Pancreas (tissue), 10 donors: ENCODE measurements around the gene B9D2. TPM values are rescaled to one million over a fixed set of nuclear protein-coding genes. Genes with fewer than 3 reads are reported as not detected.

Experiments
- ATAC-seq, 4 donors: fragments of 200-7000 bp; cut with Tn5 transposase; one replicate each; pipeline versions ENCODE4 v1.8.0 to v1.9.1; 2020; ENCODE audit warnings: mild to moderate bottlenecking in 4 of 4, moderate library complexity in 4 of 4
- DNase-seq, 6 donors: peaks; one replicate each; pipeline ENCODE4 v3.0.0-alpha.2; 2020
- FAIRE-seq: peaks from 2 replicates; lab custom pipeline; 2012; peaks lifted over from hg19 to GRCh38; lab: Jason Lieb, UNC
- H3K27ac ChIP-seq, 4 donors: fragments of 200-600 bp; sonication (generic); 1 replicate in 3 of 4; 2 replicates in 1 of 4; pipeline versions ENCODE4 v1.5.0 to v1.8.0; 2020
- H3K27me3 ChIP-seq, 4 donors: fragments of 200-600 bp; one replicate each; pipeline ENCODE4 v1.8.0; 2021
- H3K36me3 ChIP-seq, 3 donors: fragments of 200-600 bp; sonication (generic) in 1 of 3; one replicate each; pipeline versions ENCODE4 v1.5.0 to v1.8.0; 2020 to 2021
- H3K4me1 ChIP-seq, 3 donors: fragments of 200-600 bp; one replicate each; pipeline ENCODE4 v1.8.0; 2021
- H3K4me3 ChIP-seq, 4 donors: fragments of 200-600 bp; sonication (generic) in 2 of 4; one replicate each; pipeline versions ENCODE4 v1.5.0 to v1.8.0; 2020 to 2021
- H3K9me3 ChIP-seq, 4 donors: fragments of 200-600 bp; one replicate each; pipeline ENCODE4 v1.8.0; 2021
- CTCF ChIP-seq, 4 donors: fragments of 200-600 bp; sonication (generic) in 3 of 4; IDR thresholded peaks; one replicate each; pipeline versions ENCODE4 v1.5.0 to v1.8.0; 2021; ENCODE audit warnings: antibody characterized with exemption in 4 of 4
- WGBS, 2 donors: extraction: QIAGEN DNeasy Blood & Tissue Kit; methylation state at CpG; one replicate each; pipeline ENCODE4 v1.1.7; 2013; 5-methylcytosine and 5-hydroxymethylcytosine counted together
- intact Hi-C, 3 donors: fragments of 100-400 bp; cut with DNase I; formaldehyde crosslinking; loops; one replicate each; pipeline versions ENCODE4 v1.11.1 to v1.14.2; 2022
- polyA plus RNA-seq, 2 donors: library from polyadenylated mRNA; stranded (reverse); fragments of 200-250 nt; gene quantifications; one replicate each; pipeline ENCODE4 v1.2.3, GENCODE V29; 2013
- total RNA-seq, 6 donors: library from RNA; stranded (reverse); fragmentation: NEBNext Ultra II Directional in 4 of 6; extraction: Animal tissue kit (Norgen Biotek cat#: 25700) in 4 of 6; gene quantifications; one replicate each; pipeline versions ENCODE4 v1.2.1 to v1.2.4, GENCODE V29; 2021 to 2023
- donor health status: healthy with polysubstance abuse.
- donor health status: DM: no; HTN: no; CAD: no; lungs with moderate emphysema.
- donor health status: DM: no; HTN: no; CAD: no.
- donor health status: control.
- donor health status: control.
- donor health status: Bipolar disorder and iron deficiency.
- donor health status: DM: yes; HTN: yes; CAD: no.
- donor health status: DM: no; HTN: no; CAD: no.
- donor health status: DM: no; HTN: no; CAD: no.
- donor health status: DM: yes; HTN: yes; CAD: no.

The B9D2 gene
- total and polyA plus RNA-seq, 8 donors = 1.5 to 7.5 (median 3.1) TPM

- Histone ChIP-seq H3K4me1 (peaks cover 0 to 13% (median 0%) of the 10 kb centered on the region in 3 donors), H3K27me3 (no peaks in the 10 kb centered on the region), H3K9me3 (no peaks in the 10 kb centered on the region), H3K27ac (no peak overlapping the region), H3K4me3 (no peak overlapping the region), H3K36me3 (no peaks in the 10 kb centered on the region)
- 63 to 65% methylated on average over 36 to 47 of the region's 47 CpGs for WGBS, 2 donors
- ATAC-seq (no peak), DNase-seq (no peak), FAIRE-seq (no peak)
- intact Hi-C loops = loop anchor here in 1 of 3 donors (10.0 kb wide), 1 partner anchor 114 kb away; the partner anchor contains the start of gene ERICH4
- TF ChIP-seq CTCF (IDR thresholded peaks at IDR 0.05) = no peak
Measured at GRCh38 chr19:41330946-41331678, 32.8 kb downstream of the B9D2 start.

GRCh38 chr19:41330481-41330880 is 33.5 kb downstream of the B9D2 start:
- no peaks in the 10 kb centered on the region for H3K36me3 ChIP-seq

GRCh38 chr19:41328842-41329225 is 35.1 kb downstream of the B9D2 start:
- DNase-seq (no peak), FAIRE-seq (no peak), ATAC-seq (peak in 1 of 4 donors; percentile 2)
- no peaks in the 10 kb centered on the region for H3K27me3 ChIP-seq
- 77 to 83% methylated on average over 1 of the region's 1 CpG for WGBS, 2 donors
- TF ChIP-seq CTCF (IDR thresholded peaks at IDR 0.05) = no peak
- H3K4me3 ChIP-seq = no peak overlapping the region
- peak overlapping the region in 2 of 4 donors; percentile 76 for H3K27ac ChIP-seq
- H3K9me3 ChIP-seq = no peaks in the 10 kb centered on the region
- H3K4me1 ChIP-seq = peaks cover 0 to 23% (median 0%) of the 10 kb centered on the region in 3 donors
- intact Hi-C loops = no loop called here
- no peaks in the 10 kb centered on the region for H3K36me3 ChIP-seq

More at GRCh38 chr19:41330481-41330880, 33.5 kb downstream of the B9D2 start:
- peaks cover 0 to 18% (median 0%) of the 10 kb centered on the region in 3 donors for H3K4me1 ChIP-seq
- 80 to 82% methylated on average over 4 of the region's 4 CpGs for WGBS, 2 donors
- intact Hi-C loops = loop anchor here in 1 of 3 donors (10.0 kb wide), 1 partner anchor 114 kb away; the partner anchor contains the start of gene ERICH4
- no peak for TF ChIP-seq CTCF (IDR thresholded peaks at IDR 0.05)
- FAIRE-seq (no peak), DNase-seq (no peak), ATAC-seq (no peak)
- no peaks in the 10 kb centered on the region for H3K27me3 ChIP-seq
- H3K27ac ChIP-seq = no peak overlapping the region
- no peaks in the 10 kb centered on the region for H3K9me3 ChIP-seq
- no peak overlapping the region for H3K4me3 ChIP-seq

- Histone ChIP-seq H3K36me3 (no peaks in the 10 kb centered on the region), H3K27ac (peak overlapping the region; percentile 33 to 76 (median 68)), H3K9me3 (no peaks in the 10 kb centered on the region), H3K4me1 (peaks cover 0 to 23% (median 0%) of the 10 kb centered on the region in 3 donors), H3K4me3 (peak overlapping the region in 2 of 4 donors; percentile 37 to 48), H3K27me3 (no peaks in the 10 kb centered on the region)
- DNase-seq = no peak
- WGBS, 2 donors = 59 to 61% methylated on average over 22 of the region's 22 CpGs
- peak in 2 of 4 donors; percentile 1 to 3 for ATAC-seq
- no peak for TF ChIP-seq CTCF (IDR thresholded peaks at IDR 0.05)
- no peak for FAIRE-seq
- intact Hi-C loops = no loop called here
Measured at GRCh38 chr19:41328157-41328841, 35.6 kb downstream of the B9D2 start.
